Measurements from ENCODE around the gene HSF4.

Gene HSF4

DNA sequence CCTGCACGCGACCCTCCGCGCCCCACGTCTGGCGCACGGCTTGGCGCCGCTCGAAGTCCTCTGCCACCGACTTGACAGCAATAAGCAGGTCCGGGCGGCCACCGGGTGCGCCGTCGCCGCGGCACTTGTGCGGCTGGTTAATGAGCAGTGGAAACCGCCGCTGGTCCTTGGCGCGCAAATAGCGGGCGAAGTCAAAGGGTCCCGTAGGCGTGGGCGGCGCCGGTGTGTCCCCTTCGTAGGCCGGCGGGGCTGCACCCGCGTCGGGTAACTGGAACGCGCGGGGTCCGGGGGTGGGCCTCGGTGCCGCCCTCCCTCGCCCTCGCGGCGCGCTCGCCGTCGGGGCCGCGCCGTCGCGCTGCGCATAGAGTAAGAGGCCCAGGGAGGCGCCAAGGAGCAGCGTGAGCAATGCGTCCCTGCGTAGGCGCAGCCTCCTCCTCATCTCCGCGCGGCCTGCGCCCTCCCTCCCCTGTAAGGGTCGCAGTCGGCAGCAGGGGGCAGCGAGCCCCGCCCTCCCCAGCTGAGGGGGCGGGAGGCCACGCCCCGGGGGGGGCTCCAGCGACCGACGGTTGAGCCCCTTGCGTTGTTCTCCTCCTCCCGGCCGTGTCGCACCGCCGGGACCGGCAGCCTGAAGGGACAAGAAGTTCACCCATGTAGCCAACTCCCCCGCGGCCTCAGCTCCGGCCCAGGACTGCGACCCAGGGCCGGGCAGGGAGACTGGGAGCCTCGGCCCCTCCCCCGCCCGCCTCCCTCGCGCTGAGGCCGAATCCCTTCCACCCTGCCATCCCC is 14.3 kb upstream of the HSF4 start:
- peak; percentile 45 for DNase-seq

DNA sequence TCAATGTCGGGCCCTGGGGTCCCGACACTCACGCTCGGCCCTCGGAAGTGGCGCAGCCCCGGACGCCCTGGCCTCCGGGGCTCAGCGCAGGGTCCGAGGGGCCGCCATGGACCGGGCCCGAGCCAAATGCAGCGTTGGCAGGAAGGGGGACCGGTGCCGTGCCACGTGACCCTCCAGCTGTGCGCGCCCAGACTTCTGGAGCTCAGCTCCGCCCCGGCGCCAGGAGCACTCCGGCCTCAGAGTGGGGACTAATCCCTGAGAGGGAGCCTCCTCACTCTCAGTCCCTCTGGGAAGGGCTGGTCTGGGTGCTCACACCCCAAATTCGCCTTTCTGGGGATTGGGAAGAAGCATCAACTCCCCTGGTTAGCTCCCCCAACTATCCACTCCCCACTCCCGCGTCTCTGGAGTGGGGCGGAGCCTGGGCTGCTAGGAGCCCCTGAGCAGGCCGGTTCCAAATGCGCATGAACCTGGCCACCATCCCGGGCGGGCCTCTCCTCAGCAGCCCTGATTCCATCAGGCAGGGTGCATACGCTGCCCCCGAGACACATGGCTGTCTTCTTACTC is 13.6 kb upstream of the HSF4 start, which contains the start of gene B3GNT9:
Gene B3GNT9 (minus strand): TSS at position 166 of the 564 bp plus-strand sequence. CDS start 513 bp downstream, outside the sequence.
- DNase-seq, result peak; percentile 51

DNA sequence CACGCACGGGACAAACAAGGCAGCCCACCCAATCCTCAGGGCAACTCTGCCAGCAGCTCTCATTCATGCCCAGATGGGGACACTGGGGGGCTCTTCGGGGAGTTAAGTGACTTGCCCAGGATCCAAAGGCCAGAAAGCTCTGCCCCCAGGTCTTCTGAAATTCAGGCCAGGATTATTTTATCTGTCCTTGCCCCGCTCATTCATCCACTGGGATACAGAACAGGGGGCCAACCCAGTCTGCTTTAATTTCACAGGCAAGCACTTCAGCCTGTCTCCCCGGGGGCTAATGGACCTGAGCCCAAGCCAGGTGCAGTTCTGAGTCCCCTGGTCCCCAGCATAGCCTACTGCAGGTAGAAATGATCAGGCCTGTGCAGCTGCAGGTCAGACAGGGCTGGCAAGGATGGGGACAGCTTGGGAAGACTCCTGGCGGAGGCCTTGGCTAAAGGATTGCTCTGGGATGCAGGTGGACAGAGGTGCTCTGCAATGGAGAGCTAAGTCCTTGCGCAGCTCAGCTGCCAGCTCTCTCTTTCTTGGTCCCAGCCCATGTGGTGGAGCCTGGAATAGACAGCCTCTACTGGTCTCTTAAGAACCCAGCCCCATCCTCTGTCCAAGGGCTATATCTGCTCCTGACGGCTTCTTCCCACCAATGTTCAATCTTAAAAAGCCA is 13.0 kb upstream of the HSF4 start:
- no peak for DNase-seq

DNA sequence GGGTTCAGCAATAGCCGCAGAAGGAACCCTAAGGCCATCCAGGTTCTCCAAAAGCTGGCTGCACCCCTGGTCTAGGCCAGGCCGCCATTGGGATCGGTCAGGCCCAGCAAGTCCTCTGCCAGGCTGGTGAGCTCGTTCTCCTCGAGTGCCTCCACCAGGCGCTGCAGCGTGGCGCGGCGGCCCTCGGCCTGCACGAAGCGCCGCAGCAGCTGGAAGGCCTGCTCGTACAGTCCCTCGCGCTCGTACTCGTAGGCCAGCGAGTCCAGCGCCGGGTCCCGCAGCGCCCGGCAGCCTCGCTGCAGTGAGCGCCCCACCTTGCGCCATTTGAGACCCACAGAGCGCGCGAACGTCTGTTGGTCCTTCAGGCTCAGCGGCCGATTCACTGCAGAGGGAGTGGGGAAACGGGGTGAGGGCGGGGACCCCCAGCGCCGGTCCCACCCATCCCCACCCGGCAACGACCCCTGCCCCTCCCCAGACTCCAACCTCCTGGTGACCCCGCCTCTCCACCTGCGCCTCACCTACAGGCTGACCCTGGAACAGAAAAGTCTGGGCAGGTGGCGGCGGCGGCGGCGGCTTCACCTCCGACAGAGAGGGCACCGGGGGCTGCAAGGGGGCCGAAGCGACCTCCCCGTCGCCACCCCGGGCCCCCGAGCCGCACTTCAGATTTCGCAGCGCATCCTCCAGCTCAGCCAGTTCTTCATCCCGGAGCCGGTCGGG is 9.8 kb upstream of the HSF4 start:
- no peak for DNase-seq

DNA sequence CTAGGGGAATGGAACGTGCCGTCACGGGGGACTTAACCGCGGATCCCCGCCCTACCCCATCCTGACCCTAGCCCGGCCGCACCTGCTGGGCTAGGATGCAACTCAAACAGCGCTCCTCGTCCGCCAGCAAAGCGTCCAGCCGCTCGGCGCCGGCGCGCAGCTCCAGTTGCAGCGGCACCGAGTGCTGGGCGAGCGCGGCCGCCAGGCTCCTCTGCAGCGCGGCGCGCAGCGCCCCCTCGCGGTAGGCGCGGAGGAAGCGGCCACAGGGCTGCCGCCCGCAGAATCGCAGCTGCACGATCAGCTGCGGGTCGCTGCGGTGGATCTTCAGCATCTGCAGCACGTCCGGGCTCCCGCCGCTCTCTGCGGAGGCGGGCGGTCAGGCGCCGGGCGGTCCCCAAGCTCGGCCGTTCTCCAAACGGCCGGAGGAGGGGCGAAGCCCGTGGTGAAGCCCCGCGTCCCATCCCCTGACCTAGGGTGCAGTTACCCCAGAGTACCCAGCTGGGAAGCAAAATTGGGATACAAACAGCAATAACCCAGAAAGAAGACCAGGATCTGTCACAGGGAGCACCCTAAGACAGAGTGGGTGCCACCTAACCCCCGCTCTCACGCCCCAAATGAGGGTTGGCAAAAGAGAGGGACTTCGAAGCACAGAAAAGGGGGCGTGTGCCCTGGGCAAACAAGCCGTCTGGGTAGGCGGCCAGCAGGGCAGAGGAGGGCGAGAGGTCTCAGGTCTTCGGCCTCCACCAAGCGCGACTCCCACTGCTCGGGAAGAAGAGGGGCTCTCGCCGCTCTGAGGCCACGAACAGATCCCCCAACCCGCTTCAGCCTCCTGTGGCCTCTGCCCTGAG is 9.0 kb upstream of the HSF4 start:
- peak; percentile 82 for DNase-seq

DNA sequence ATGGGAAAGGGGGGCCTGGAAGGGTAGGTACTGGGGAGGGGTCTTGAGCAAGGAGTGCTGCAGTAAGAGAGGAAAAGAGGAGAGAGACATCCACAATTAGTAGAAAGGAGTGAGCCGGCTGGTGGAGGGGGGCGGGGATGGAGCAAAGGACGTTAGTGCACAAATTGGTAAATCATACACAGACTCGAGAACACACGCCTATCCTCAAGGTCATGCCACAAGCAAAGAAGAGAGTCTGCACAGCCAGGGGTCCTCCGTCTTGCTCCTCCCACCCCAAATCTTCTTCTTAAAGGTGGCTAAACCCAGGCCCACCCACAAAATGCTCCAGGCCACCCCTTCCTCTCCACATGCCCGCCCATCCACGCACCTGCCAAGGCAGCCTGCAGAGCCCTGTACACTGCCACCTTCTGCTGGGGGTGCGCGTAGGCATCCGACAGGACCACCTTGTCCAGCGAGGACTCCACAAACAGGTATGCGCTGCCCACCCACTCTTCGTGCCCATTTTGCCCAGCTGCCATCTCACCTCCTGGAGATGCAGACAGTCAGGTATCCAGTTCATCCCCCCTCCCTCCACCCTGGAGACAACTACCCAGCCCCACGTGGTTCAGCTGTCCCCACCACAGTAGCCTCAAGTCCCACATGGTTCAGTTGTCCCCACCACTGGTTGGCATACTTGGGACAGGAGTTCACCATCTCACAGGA is 8.3 kb upstream of the HSF4 start:
- no peak for DNase-seq

DNA sequence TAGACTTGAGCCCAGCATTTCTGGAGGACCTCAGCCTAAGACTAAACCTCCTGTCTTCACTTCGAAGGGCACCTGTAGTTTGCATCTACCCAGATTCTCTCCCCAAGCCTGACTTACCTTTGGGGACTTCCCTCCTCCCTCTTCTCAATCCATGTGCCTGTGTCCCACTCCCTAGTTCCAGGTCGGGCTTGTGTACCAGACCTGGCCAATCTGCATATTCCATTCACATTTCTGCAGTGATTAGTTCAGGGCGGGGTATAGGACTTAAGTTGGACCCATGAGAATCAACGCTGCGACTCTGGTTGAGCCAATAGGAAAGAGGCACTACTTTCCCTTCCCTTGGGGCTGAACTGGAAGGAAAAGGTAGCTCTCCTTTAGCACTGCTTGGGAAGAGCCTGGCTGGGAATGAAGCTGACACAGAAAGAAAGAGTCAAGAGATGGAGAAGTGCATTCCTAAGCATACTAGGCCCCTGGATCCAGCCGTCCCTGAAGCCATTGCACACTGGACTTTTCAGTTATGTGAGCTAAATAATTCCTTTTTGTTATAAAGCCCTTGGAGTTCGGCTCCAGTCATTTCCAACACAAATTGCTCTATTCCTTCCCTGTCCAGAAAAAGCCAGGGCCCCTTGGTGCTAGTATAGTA is 7.3 kb upstream of the HSF4 start:
- no peak for DNase-seq

DNA sequence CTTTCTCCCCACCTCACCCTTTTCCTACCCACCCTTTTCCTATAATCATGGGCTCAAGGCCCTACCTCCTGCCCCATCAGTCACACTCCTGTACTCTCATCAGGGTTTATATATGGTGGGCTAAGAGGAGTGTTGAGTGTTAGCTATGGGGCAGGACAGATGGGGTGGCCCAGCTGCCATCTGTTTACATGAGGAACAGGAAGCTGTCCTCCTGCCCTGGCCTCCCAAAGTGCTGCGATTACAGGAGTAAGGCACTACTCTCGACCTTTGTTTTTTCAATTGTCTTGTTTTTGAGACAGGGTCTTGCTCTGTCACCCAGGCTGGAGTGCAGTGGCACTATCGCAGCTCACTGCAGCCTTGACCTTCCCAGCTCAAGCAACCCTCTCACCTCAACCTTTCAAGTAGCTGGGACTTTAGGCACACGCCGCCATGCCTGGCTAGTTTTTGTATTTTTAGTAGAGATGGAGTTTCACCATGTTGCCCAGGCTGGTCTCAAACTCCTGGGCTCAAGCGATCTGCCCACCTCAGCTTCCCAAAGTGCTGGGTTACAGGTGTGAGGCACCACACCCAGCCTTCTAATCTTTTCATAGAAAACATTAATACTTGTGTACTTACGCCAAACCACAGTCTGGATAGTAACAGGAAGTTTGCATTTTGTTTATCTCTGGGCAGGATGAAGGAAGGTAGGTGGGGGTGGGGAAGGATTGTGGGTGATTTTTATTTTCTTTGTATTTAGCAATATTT is 6.5 kb upstream of the HSF4 start:
- peak; percentile 24 for DNase-seq

DNA sequence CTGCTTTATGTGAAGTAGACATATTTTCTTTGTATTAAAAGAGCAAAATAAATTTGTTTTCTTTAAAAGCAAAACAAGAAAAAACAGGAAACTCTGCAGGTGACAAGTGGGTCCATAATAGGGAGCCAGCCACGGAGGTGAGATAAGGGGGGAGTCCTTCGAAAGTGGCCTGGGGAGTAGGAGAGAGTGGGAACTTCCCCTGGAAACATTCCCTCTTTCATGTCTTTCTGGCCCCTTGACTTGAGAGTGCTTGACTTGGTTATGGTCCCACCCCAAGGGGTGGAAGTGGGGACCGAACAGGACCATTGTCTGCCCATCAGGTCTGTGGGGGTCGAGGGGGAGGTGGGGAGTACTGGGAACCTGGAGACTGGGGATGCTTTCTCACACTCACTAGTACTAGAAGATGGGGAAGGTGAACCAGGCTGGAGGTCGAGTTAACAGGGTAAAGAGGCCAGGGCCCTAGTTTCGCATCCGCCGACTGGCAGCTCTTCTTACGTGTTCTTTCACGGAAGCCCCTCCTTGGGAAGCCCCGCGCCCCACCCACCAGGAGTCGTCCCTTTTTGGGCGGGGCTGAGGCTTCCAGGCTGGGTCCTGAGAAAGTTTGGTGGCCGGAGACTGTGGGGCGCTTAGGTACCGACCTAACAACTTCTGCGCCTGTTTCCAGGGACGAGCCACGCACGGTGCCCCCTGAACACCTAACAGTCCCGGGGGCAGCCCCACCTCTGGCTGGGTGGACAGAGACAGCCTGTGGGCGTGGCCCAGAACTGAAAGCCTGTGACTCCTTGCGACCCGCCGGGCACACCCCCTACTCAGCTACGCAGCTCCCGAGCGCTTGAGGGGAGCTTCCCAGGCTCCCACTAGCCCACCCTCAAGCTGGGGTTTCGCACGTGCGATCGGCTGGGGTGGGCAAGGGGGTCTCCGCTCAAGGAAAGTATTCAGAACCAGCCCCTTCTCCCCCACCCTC is 5.6 kb upstream of the HSF4 start:
- peak; percentile 85 for DNase-seq

DNA sequence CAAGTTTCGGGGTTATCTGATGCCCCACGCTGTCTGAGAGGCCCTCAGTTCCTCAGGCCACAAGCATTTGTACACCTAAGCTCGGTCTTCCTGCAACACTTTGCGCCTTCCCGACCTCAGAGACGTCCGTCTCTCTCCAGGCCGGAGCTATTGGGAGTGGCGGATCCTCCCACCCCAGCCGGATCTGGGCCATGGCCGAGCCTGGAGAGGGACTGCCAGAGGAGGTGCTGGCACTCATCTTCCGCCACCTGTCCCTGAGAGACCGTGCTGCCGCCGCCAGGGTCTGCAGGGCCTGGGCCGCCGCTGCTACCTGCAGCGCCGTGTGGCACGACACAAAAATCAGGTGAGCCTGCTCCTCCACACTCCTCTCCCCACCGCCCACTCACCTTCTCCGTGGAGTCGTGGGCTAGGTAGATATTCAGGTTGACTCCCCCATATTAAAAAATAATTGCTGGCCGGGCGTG is 2.9 kb upstream of the HSF4 start:
- no peak for DNase-seq

DNA sequence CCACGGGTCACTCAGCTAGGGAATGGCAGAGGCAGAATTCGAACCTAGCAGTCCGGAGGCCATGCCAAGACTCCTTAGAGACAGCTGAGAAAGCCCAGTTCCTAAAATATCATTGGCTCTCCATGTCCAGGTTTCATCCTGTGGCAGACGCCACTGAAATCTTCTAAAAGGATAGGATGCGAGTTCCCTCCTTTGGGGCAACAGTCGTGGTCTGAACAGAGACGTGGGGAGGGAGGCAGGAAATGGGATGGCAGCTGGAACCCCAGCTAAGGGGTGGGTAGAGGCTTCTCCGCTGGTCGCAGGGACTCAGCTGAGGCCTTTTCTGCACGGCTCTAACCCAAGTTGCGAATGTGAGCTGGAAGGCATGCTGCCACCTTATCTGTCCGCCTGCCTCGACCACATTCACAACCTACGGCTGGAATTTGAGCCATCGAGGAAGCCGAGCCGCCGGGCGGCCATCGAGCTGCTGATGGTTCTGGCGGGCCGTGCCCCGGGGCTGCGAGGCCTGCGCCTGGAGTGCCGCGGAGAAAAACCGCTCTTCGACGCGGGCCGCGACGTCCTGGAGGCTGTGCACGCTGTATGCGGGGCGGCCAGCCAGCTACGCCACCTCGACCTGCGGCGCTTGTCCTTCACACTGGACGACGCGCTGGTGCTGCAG is 1.9 kb upstream of the HSF4 start:
- no peak for DNase-seq

DNA sequence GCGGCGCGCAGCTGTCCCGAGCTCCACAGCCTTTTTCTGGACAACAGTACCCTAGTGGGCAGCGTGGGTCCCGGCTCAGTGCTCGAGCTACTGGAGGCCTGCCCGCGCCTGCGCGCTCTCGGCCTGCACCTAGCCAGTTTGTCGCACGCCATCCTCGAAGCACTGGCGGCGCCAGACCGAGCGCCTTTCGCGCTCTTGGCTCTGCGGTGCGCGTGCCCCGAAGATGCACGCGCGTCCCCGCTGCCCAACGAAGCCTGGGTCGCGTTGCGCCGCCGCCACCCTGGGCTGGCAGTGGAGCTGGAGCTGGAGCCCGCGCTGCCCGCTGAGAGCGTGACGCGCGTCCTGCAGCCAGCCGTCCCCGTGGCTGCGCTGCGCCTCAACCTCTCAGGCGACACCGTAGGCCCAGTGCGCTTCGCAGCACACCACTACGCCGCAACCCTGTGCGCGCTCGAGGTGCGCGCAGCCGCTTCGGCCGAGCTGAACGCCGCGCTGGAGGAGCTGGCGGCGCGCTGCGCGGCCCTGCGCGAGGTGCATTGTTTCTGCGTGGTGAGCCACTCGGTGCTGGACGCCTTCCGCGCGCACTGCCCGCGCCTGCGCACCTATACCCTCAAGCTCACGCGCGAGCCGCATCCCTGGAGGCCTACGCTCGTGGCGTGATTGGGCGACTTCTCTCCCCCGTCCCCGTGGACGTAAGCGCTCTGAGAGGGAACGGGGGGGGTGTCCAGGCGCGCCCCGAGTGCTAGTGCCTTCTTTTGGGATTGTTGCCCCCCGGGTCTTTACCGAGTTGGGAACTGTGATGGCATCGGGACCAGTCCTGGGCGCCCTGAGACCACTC is 1.2 kb upstream of the HSF4 start:
- DNase-seq, result peak; percentile 48

DNA sequence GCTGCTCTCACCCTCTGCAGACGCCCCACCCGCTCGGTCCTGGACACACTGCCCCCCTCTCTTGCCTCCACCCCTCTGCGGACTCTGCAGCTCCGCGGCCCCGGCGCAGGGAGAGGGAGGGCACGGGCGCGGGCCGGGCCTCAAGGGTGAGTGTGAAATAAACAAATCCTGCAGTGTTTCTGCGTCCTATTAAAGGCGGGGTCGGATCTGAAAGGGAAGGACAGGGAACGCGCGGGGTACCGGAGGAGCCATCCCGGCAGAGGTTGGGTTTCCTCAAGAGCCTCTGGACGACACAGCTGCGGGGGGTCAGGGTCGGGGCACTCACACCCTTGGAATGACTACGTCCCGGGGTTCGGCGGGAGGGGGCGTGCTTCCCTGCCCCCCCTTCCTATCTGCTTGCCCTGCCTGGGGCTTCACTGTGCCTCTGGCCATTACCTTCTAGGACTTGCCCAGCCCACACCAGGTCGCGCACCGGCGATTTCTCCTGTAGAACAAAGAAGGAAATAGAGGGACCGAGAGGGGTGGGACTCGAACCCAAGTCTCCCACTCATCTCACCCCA is 466 bp upstream of the HSF4 start:
- no peak for DNase-seq

DNA sequence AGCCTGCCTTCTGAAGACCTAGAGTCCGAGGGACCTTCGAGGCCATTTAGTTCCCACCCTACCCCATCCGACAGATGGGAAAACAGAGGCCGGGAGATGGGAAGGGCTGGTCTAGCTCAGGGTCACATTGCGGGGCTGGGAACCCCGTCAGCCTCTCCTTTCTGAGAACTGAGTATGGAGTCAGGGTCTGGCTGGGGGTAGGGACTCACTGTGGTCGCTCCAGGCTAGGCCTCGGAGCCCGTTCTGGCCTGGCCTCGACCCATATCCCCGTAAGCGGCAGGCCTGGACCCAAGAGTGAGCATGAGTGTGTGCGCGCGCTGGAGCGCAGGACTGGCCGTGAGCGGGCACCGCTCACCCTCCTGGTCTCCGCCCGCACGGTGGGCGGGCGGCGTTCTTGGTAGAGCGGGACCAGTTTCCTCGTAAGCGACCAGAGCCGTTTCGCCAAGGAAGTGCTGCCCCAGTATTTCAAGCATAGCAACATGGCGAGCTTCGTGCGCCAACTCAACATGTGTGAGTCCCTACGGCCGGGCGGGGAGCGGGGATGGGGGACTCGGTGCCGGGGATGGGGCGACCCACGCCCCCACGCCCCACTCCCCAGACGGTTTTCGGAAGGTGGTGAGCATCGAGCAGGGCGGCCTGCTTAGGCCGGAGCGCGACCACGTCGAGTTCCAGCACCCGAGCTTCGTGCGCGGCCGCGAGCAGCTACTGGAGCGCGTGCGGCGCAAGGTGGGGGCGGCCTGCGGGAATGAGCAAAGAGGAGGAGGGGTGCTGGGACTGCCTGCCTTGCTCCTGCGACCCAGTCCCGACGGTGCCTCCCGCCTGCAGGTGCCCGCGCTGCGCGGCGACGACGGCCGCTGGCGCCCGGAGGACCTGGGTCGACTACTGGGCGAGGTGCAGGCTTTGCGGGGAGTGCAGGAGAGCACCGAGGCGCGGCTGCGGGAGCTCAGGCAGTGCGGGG is 855 bp downstream of the HSF4 start:
- DNase-seq, result no peak

DNA sequence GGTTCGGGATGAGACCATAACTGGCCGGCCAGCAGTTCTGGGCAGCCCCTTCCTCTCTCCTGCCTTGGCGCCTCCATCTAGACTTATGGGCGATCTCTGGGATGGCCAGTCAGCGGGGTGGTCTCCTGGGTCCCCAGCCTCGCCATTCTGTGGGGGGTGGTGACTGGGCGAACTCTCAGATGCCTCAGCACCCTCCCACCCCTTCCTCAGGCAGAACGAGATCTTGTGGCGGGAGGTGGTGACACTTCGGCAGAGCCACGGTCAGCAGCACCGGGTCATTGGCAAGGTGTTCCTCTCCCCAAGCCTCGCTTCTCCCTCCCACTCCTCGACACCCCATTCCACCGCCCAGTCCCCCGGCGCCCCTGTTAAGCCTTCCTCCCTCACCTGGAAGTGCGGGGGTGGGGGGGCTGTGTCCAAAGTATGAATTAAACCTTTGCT is 1.6 kb downstream of the HSF4 start:
- DNase-seq, result no peak

DNA sequence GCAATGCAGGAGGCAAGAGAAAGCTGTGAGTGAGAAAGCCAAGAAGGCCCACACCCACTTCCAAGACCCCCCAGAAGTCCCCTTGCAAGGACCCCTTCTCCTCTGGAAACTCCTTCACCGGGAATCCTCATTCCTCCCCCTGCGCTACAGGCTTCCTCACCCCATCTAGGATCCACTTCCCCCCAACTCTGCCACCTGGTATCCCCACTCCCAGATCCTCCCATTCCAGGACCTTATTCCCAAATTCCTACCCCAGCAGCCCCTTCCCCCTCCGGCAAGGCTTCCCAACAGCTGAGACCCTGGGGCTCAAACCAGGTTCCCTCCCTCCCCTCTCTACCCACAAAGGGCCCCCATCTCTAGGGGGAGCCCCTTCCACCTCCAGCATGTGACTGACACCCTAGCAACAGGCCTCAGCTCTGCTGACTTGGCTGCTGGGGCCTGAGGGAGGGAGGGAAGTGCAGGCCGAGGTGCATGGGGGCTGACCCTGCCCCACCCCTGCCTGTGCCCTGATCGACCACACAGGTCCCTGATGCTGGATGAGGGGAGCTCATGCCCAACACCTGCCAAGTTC is 2.1 kb downstream of the HSF4 start:
- no peak for DNase-seq
